Stimulated activated memory B cell treated with anti-CD40 and anti-IgM and Interleukin-4, amounts not matched to agents 10 μg/mL and 1 μg/mL and 100 μg/mL, for 72 hours (primary cell): ENCODE results near the gene SRRD.
A peak's percentile ranks its signal among the peaks of the same experiment; 100 is the strongest.

Experiments
- ATAC-seq: fragments of 150-1000 bp; cut with Tn5 transposase; 2 replicates; pipeline ENCODE4 v1.10.0; 2021
- H3K27ac Mint-ChIP-seq: one replicate; pipeline ENCODE4 v1.8.0; 2022; ENCODE audit warnings: mild to moderate bottlenecking, mixed read lengths
- H3K27me3 Mint-ChIP-seq: one replicate; pipeline ENCODE4 v1.8.0; 2022; ENCODE audit warnings: mixed read lengths
- H3K36me3 Mint-ChIP-seq: one replicate; pipeline ENCODE4 v1.8.0; 2022; ENCODE audit warnings: mixed read lengths
- H3K4me1 Mint-ChIP-seq: one replicate; pipeline ENCODE4 v1.8.0; 2022; ENCODE audit warnings: mixed read lengths
- H3K4me3 Mint-ChIP-seq: one replicate; pipeline ENCODE4 v1.8.0; 2022; ENCODE audit warnings: mild to moderate bottlenecking, moderate library complexity, mixed read lengths
- H3K9me3 Mint-ChIP-seq: one replicate; pipeline ENCODE4 v1.8.0; 2022; ENCODE audit warnings: mixed read lengths

The SRRD gene

GRCh38 chr22:26470807-26471206 is 12.9 kb upstream of the SRRD start:
- H3K27ac Mint-ChIP-seq, result no peak overlapping the region
- H3K4me3 Mint-ChIP-seq, result no peak overlapping the region
- no peaks in the 10 kb centered on the region for H3K27me3 Mint-ChIP-seq
- H3K36me3 Mint-ChIP-seq, result peaks cover 57% of the 10 kb centered on the region
- ATAC-seq, result no peak
- no peaks in the 10 kb centered on the region for H3K4me1 Mint-ChIP-seq
- H3K9me3 Mint-ChIP-seq, result no peaks in the 10 kb centered on the region

- Mint-ChIP-seq H3K27ac (no peak overlapping the region), H3K9me3 (no peaks in the 10 kb centered on the region), H3K36me3 (peaks cover 52% of the 10 kb centered on the region), H3K27me3 (no peaks in the 10 kb centered on the region), H3K4me3 (no peak overlapping the region), H3K4me1 (peaks cover under 1% of the 10 kb centered on the region)
- no peak for ATAC-seq
Observed at GRCh38 chr22:26471522-26471921, 12.2 kb upstream of the SRRD start.

DNA sequence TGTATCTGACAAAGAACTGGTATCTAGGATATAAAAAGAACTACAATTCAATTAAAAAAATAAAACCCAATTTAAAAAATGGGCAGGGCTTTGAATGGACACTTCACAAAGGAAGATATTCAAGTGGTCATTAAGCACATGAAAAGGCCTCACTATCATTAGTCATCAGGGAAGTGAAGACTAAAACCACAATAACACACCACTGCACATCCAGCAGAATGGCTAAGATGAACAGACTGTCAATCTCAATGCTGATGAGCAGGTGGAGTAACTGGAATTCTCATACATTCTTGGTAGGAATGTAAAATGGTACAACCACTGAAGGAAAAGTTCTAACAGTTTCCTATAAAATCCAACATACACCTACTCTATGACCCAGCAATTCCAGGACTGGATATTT is 9.0 kb upstream of the SRRD start:
- H3K27me3 Mint-ChIP-seq, result no peaks in the 10 kb centered on the region
- H3K4me1 Mint-ChIP-seq, result peaks cover 27% of the 10 kb centered on the region
- no peak overlapping the region for H3K4me3 Mint-ChIP-seq
- ATAC-seq, result no peak
- no peaks in the 10 kb centered on the region for H3K9me3 Mint-ChIP-seq
- H3K36me3 Mint-ChIP-seq, result peaks cover 45% of the 10 kb centered on the region
- H3K27ac Mint-ChIP-seq, result no peak overlapping the region

DNA sequence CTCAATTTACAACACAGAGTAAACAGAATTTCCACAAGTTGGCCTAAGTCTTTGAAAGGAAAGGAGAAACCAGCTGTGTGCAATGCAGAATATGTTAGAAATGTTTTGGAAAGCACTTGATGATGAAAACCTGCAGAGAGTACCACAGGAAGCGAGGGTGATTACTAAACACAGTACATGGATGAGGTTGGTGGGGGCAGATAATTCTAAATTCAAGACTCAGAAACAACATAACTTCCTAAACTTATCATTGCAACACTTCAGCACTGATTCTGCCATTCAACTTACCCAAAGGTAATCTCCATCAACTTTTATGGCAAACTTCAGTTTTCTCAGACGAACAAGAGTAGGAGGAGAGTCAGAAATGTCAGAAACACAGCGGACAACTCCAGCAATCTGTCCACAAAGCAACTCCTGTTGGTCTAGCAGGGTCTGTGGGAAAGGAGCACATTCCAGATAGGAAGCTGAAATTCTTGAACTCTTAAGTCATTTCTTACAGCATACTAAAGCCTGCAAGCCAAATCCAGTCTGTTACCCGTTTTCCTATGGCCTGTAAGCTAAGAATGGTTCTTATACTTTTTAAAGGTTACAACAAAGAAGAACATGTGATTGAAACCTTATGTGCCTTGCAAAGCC is 6.9 kb upstream of the SRRD start:
- ATAC-seq, result no peak
- Mint-ChIP-seq H3K36me3 (peaks cover 39% of the 10 kb centered on the region), H3K27me3 (no peaks in the 10 kb centered on the region), H3K27ac (no peak overlapping the region), H3K9me3 (no peaks in the 10 kb centered on the region), H3K4me3 (no peak overlapping the region), H3K4me1 (peaks cover 48% of the 10 kb centered on the region)

DNA sequence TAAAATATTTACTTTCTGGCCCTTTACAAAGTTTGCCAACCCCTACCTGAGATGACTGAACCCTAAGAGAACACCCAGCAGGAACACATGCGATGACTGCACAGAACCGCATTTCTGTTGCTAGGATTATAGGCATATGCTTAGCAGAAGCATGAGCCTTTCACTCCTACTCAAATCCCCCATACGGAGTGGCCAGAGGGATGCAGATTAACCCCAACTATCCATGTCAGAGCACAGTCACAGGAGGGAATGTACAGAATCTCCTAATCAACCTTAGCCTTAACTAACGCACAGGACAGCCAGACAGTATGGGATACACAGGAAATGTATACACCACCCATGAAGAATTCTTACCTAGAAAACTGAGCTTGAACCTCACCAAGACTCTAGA is 6.3 kb upstream of the SRRD start:
- H3K27ac Mint-ChIP-seq, result peak overlapping the region; percentile 98
- H3K36me3 Mint-ChIP-seq, result peaks cover 39% of the 10 kb centered on the region
- no peaks in the 10 kb centered on the region for H3K9me3 Mint-ChIP-seq
- no peaks in the 10 kb centered on the region for H3K27me3 Mint-ChIP-seq
- no peak overlapping the region for H3K4me3 Mint-ChIP-seq
- peaks cover 54% of the 10 kb centered on the region for H3K4me1 Mint-ChIP-seq
- ATAC-seq, result no peak

- H3K36me3 Mint-ChIP-seq, result peaks cover 26% of the 10 kb centered on the region
- H3K27me3 Mint-ChIP-seq, result no peaks in the 10 kb centered on the region
- H3K4me3 Mint-ChIP-seq, result peak overlapping the region; percentile 67
- H3K27ac Mint-ChIP-seq, result peak overlapping the region; percentile 98
- no peak for ATAC-seq
- H3K9me3 Mint-ChIP-seq, result no peaks in the 10 kb centered on the region
- peaks cover 64% of the 10 kb centered on the region for H3K4me1 Mint-ChIP-seq
Observed at GRCh38 chr22:26479043-26479791, 4.5 kb upstream of the SRRD start.

- H3K4me1 Mint-ChIP-seq, result peaks cover 65% of the 10 kb centered on the region
- peaks cover 20% of the 10 kb centered on the region for H3K36me3 Mint-ChIP-seq
Observed at GRCh38 chr22:26479792-26480610, 3.7 kb upstream of the SRRD start.

DNA sequence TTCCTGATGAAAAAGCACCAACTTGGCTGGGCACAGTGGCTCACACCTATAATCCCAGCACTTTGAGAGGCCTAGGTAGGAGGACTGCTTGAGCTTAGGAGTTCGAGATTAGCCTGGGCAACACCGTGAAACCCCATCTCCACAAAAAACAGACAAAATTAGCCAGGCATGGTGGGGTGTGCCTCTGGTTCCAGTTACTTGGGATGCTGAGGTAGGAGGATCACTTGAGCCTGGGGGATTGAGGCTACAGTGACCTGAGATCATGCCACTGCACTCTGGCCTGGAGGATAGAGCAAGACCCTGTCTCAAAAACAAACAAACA is 3.1 kb upstream of the SRRD start:
- Mint-ChIP-seq H3K9me3 (no peaks in the 10 kb centered on the region), H3K4me3 (peak overlapping the region; percentile 47), H3K36me3 (peaks cover 20% of the 10 kb centered on the region), H3K27me3 (no peaks in the 10 kb centered on the region), H3K27ac (peak overlapping the region; percentile 98), H3K4me1 (peaks cover 71% of the 10 kb centered on the region)
- no peak for ATAC-seq

More at GRCh38 chr22:26479792-26480610, 3.7 kb upstream of the SRRD start:
- Mint-ChIP-seq H3K4me3 (peak overlapping the region; percentile 67), H3K27me3 (no peaks in the 10 kb centered on the region), H3K9me3 (no peaks in the 10 kb centered on the region), H3K27ac (peak overlapping the region; percentile 98)
- no peak for ATAC-seq

DNA sequence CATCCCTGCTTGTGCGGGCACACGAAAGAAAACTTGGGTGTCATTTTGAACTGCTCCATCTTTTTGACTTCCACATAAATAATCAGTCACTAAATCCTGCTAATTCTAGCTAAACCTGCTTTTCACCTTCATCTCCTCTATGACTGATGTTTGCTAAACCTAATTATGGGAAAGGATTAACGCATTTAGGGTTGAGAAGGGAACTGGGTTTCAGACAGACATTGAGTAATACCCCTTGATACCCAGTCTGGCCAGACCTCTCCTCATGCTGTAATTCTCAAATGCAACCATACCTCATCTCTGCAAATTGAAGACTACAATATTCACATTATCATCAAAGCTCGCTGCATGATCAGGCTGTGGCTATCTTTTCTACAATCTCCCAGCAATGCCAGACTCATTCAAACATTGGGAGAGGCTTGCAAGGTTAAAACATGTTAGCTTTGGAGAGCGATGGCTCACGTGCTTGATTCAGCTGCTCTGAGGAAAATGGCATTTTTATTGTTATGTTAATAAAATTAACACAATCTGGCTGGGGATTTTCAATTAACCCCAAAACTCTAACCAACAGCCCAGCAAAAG is 2.5 kb upstream of the SRRD start:
- H3K9me3 Mint-ChIP-seq, result no peaks in the 10 kb centered on the region
- peaks cover 20% of the 10 kb centered on the region for H3K36me3 Mint-ChIP-seq
- no peaks in the 10 kb centered on the region for H3K27me3 Mint-ChIP-seq
- H3K27ac Mint-ChIP-seq, result peak overlapping the region; percentile 98
- ATAC-seq, result no peak
- peak overlapping the region; percentile 55 for H3K4me3 Mint-ChIP-seq
- peaks cover 77% of the 10 kb centered on the region for H3K4me1 Mint-ChIP-seq

GRCh38 chr22:26481694-26482093 is 2.0 kb upstream of the SRRD start:
- ATAC-seq, result peak; percentile 49
- H3K4me1 Mint-ChIP-seq, result peaks cover 79% of the 10 kb centered on the region
- H3K4me3 Mint-ChIP-seq, result peak overlapping the region; percentile 90
- no peaks in the 10 kb centered on the region for H3K27me3 Mint-ChIP-seq
- peaks cover 16% of the 10 kb centered on the region for H3K36me3 Mint-ChIP-seq
- no peaks in the 10 kb centered on the region for H3K9me3 Mint-ChIP-seq
- peak overlapping the region; percentile 98 for H3K27ac Mint-ChIP-seq

GRCh38 chr22:26482161-26482560 is 1.5 kb upstream of the SRRD start:
- Mint-ChIP-seq H3K27ac (peak overlapping the region; percentile 98), H3K4me1 (peaks cover 75% of the 10 kb centered on the region), H3K27me3 (no peaks in the 10 kb centered on the region), H3K4me3 (peak overlapping the region; percentile 90), H3K9me3 (no peaks in the 10 kb centered on the region), H3K36me3 (peaks cover 11% of the 10 kb centered on the region)
- ATAC-seq, result no peak

DNA sequence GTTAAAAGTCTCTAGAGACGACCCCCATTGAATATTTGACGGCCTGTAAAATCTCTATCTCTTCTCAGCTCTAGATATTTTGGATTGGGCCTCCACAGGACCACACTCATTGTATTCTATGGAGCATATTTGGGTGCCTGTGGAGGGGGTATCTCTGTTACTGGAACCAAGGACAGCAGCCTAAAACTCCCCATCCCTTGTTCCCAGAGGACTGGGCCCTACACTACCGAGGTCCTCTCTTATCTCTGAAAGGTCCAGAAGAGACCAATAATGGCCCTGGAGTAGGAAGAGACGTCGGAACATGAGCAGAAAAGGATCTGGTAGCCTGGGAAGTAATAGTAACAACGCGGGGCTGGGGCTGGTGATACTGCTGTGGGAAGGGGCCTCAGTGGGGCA is 636 bp upstream of the SRRD start:
- no peaks in the 10 kb centered on the region for H3K9me3 Mint-ChIP-seq
- H3K27me3 Mint-ChIP-seq, result no peaks in the 10 kb centered on the region
- peaks cover 7% of the 10 kb centered on the region for H3K36me3 Mint-ChIP-seq
- H3K4me3 Mint-ChIP-seq, result peak overlapping the region; percentile 90
- H3K4me1 Mint-ChIP-seq, result peaks cover 68% of the 10 kb centered on the region
- H3K27ac Mint-ChIP-seq, result peak overlapping the region; percentile 98
- no peak for ATAC-seq

- Mint-ChIP-seq H3K9me3 (no peaks in the 10 kb centered on the region), H3K4me1 (peaks cover 58% of the 10 kb centered on the region), H3K27ac (peak overlapping the region; percentile 98), H3K4me3 (peak overlapping the region; percentile 90), H3K36me3 (peaks cover 16% of the 10 kb centered on the region), H3K27me3 (no peaks in the 10 kb centered on the region)
- no peak for ATAC-seq
Observed at GRCh38 chr22:26484360-26484706, 656 bp downstream of the SRRD start.

DNA sequence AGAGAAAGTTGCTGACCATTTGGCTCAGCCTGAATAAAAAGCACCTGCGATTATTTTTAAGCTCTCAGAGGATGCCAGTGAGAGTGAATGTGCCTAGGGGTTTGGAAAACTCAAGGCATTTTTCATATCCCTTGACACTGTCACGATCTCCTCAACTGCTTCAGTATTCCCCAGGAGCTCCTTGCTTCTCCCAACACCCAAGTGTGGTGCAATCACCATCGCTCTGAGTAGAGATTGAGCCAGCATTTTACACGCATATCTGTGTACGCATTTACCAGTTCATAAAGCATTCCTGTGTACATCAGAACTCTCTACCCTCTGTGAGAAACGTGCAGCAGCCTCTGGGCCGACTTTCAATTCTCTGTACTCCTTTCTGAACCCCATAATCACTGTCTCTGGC is 1.3 kb downstream of the SRRD start:
- peak overlapping the region; percentile 40 for H3K27ac Mint-ChIP-seq
- H3K9me3 Mint-ChIP-seq, result no peaks in the 10 kb centered on the region
- H3K27me3 Mint-ChIP-seq, result no peaks in the 10 kb centered on the region
- H3K4me1 Mint-ChIP-seq, result peaks cover 51% of the 10 kb centered on the region
- peak overlapping the region; percentile 35 for H3K4me3 Mint-ChIP-seq
- peaks cover 17% of the 10 kb centered on the region for H3K36me3 Mint-ChIP-seq
- no peak for ATAC-seq

DNA sequence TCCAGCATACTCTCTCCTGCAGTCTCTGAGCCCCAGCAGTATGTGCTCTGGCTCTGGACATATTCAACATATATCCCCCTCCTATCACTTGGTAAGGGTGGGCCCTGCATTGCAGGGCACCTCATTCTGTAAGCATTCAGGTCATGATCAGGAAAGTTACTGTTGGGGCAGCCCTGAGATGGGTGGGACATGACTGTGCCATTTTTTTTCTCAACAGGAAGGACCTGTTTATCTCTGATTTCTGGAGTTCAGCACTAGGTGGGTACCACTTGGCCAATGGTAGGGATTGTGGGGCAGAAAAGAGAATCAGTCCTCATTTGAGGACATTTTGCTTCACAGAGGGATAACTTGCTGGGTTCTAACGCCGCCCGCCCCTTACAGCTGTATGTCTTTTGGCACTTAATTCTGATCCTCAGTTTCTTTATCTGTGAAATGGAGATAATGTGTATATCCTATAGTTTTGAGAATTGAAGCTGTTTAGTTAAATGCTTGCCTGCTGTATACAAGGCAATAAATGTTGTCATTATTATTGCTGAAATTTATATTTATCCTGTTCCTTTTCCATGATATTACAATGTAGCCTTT is 2.2 kb downstream of the SRRD start:
- H3K9me3 Mint-ChIP-seq, result no peaks in the 10 kb centered on the region
- no peak overlapping the region for H3K4me3 Mint-ChIP-seq
- H3K36me3 Mint-ChIP-seq, result peaks cover 21% of the 10 kb centered on the region
- H3K27ac Mint-ChIP-seq, result peak overlapping the region; percentile 40
- no peaks in the 10 kb centered on the region for H3K27me3 Mint-ChIP-seq
- ATAC-seq, result no peak
- H3K4me1 Mint-ChIP-seq, result peaks cover 42% of the 10 kb centered on the region
